LoVo (cell line): ENCODE results near the gene LRRC61.
A peak's percentile ranks its signal among the peaks of the same experiment; 100 is the strongest.

Experiments used
- DNase-seq: peaks from one replicate; pipeline ENCODE4 v3.0.0-alpha.2; 2016; ENCODE audit warnings: low spot score

Gene LRRC61

GRCh38 chr7:150356265-150356897, 33.2 kb downstream of the LRRC61 start:
- DNase-seq, result peak; percentile 47

GRCh38 chr7:150357270-150357669, 34.1 kb downstream of the LRRC61 start:
- no peak for DNase-seq

DNA sequence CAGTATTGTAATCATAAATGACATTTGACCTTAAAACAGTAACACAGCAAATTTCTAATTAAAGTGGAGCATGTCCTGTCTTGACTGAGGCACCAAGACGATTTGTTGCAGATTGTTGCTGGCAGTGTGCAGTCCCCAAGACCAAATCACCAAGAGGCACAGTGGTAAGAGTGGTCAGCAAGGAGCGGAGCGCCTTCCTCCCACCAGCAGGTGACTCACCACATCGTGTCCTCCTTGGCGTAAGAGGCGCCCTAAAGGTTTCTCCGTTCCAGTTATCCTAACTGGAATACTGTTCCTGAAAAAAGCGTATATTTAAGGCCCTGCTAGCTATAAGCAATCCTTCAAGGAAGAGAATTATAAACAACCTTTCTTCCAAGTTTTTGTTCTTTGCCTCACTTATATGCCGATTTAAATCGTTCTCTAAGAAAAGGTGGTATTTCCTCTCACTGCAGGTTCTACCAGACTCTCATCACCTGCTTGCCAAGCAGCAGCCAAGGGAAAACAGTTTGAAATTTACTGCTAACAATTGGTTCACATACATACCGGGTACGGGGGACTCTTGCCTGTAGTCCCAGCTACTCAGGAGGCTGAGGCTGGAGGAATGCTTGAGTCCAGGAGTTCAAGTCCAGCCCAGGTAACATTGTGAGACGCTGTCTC, 34.7 kb downstream of the LRRC61 start:
- DNase-seq, result no peak

DNA sequence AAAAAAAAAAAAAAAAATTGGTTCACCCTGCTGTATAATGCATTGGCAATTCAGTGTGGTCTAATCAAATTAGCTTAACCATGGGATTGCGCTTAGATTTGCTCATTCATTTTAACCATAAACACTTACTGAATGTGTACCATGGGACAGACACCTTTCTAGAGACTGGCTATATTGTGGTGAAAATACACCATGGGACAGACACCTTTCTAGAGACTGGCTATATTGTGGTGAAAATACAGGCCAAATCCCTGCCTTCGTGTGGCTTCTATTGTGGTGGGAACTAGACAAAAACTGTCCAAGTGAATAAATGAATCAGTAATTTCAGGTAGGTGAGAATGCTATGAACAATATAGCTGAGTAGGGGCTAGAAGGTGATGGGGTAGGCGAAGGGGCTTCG, 35.3 kb downstream of the LRRC61 start:
- no peak for DNase-seq

- DNase-seq, result no peak
Observed at GRCh38 chr7:150358988-150359621, 36.0 kb downstream of the LRRC61 start.

GRCh38 chr7:150359622-150360362, 36.6 kb downstream of the LRRC61 start:
- no peak for DNase-seq

DNA sequence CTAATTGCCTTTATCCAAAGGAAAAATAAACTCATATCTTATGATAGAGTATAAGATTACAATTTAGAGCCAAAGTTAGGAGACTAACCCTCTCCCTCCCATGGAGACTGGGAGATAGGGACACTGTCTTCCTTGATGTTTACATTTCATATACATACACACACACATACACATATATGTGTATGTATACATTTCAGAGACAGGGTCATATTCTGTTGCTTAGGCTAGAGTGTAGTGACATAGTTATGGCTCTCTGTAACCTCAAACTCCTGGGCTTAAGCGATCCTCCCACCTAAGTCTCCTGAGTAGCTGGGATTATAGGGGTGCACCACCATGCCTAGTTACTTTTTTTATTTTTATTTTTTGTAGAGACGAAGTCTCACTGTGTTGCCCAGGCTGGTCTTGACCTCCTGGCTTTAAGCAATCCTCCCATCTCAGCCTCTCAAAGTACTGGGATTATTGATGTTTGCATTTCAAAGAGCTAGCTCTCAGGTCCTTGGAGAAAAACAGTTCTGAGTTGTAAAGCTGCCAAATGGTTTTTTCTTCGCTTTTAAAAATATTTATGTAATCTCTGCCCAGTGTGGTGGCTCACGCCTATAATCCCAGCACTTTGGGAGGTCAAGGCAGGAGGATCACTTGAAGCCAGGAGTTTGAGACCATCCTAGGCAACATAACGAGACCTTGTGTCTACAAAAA, 37.4 kb downstream of the LRRC61 start:
- DNase-seq, result no peak

DNA sequence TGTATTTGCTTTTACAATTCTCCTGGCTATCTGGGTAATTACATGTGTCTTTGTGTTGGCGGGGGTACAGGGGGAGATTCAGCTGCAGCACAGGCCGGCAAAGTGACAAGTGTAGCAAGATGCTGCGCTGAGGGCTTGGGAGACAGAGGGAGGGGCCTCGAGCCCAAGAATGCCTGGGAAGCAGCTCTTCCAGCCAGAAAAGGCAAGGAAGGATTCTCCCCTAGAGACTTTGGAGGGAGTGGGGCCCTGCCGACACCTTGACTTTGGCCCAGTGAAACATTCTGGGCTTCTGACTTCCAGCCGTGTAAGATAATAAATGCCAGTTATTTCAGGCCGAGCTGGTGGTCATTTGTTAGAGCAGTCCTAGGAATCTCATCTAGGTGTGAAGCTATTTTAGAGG, 38.2 kb downstream of the LRRC61 start:
- DNase-seq, result no peak

DNA sequence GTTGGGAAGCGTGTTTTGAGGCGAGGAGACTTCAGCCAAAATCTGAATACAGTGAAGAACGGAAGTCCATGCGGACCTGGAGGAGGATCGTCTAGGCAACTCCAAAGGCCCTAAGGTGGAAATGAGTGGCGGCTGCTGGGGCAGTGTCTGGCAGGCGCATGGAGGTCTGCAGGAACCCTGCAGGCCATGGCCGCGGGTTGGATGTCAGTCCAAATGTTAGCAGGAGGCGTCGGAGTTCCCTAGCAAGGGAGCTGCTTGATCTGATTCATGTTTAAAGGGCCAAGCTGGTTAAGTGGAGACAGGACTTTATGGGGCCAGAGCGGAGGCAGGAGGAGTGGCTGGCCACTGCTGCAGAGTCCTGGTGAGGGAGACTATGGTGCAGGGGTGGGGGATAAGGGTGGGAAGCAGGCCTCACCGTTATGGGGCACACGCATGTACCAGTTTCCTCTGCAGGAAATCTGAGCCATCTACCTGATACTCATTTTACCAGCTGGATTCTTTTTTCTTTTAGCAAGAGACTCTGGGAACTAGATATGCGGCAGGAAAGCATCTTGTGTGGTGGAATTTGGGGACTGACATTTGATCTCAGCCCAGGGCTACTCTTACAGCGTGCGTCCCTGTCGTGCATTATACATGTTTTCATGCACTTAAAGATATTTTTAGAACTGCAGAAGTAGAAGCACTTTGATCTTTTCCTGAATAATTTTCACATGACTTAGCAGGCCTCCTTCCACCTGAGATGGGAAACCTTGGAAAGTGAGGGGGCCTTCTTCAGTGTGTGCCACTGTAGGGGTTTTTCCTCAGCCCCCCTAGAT, 38.9 kb downstream of the LRRC61 start:
- no peak for DNase-seq

- no peak for DNase-seq
Observed at GRCh38 chr7:150363370-150363769, 40.2 kb downstream of the LRRC61 start.

DNA sequence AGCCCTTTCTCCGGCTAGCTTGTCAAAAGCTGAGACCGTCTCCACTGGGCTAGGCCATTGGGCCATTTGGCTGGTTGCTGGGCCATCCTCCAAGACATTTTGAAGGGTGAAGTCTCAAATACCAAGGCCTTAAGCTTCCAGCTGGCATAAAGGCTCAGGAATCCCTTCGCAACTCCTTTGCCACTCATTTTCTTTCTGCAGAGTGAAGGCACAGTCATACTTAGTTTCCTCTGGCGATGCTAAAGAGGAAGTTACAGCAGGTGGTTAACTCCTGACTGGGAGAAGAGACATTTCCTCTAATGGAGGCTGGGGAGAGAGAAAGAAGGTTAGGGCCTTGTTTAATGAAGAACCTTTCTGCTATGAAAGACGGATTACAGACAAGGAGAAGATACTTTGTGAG, 40.7 kb downstream of the LRRC61 start:
- no peak for DNase-seq

- no peak for DNase-seq
Observed at GRCh38 chr7:150365194-150365593, 42.0 kb downstream of the LRRC61 start.

DNA sequence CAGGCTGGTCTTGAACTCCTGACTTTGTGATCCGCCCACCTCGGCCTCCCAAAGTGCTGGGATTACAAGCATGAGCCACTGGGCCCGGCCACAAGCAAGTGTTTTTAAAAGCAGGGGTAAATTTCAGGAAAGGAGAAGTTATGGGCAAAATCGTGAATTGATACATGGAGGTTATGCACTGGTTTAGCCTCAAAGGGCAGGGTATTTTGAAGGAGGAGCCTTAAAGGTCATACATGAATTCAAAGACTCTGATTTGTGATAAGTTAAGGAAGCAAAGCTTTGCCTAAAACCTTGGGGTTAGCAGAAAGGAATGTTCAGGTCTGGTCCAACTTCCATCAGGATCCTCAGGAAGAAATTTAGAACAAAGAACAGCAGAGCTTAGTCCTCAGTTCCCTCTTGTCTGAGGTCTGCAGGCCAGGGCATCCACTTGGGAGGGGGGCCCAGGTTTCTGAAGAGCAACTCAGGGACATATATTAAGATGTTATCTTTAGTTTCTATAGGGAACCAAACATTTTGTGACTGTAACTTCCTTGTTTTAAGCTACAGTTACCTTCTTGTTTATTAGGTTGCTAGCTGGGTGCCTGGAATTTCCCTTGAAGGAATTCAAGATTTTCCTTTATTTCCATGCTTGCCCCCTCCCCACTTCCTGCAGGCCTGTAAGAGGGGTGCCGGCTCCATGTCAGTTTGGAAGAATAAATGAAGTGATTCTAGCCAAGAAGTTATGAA, 42.7 kb downstream of the LRRC61 start:
- no peak for DNase-seq

- no peak for DNase-seq
Observed at GRCh38 chr7:150367677-150368095, 44.5 kb downstream of the LRRC61 start.

DNA sequence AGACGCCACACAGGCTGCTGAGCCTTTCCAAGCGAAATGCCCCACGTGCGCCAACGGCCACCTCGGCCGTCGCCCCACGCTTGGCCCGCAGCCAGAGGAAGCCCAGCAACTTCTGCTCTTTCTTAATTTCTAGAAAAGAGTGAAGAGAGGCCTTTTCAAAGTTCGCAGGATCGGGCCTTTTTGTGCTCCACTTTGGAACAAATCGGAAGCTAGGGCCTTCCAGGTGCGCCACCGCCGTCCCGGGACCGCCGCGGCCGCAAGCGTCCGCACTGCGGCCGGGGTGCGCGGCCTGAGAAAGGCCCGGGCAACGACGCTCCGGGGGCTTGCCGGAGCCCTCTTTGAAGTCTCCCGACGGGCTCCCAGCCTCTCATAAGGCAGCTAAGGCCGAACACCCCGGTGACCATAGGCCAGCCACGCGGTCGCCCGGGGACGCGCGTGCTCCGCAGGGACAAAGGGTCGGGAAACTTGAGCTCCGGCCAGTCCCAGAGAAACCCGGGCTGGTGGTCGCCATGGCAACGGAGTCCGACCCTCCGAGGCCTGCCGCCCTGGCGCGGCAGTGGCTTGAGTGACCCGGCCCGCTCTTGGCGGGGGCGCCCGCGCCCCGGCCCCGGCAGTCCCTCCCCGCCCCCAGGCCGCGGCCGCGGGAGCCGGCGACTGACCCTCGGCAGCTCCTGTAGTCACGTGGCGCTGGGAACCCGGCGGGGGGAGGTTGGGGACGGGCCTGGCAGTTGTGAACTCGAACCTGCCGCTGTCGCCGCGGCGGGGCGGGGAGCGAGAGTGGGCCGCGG, 45.1 kb downstream of the LRRC61 start, which contains the start of gene REPIN1:
Gene REPIN1 (plus strand): TSS at position 727 of the 788 bp plus-strand sequence. CDS start 890 bp downstream, outside the sequence.
- DNase-seq, result peak; percentile 95

- peak; percentile 65 for DNase-seq
Observed at GRCh38 chr7:150368884-150369747, 46.0 kb downstream of the LRRC61 start.

GRCh38 chr7:150369748-150370501, 46.8 kb downstream of the LRRC61 start:
- no peak for DNase-seq

- DNase-seq, result no peak
Observed at GRCh38 chr7:150370612-150371071, 47.5 kb downstream of the LRRC61 start.
